ENCODE results near the gene HSD17B8. TPM values are rescaled to one million over a fixed set of nuclear protein-coding genes. Genes with fewer than 3 reads are reported as not detected.

Gene HSD17B8
- polyA plus RNA-seq, 1 donor (not counting 4 experiments of a cell fraction or from before 2014, with no cell fraction given), result 18.6 TPM

DNA sequence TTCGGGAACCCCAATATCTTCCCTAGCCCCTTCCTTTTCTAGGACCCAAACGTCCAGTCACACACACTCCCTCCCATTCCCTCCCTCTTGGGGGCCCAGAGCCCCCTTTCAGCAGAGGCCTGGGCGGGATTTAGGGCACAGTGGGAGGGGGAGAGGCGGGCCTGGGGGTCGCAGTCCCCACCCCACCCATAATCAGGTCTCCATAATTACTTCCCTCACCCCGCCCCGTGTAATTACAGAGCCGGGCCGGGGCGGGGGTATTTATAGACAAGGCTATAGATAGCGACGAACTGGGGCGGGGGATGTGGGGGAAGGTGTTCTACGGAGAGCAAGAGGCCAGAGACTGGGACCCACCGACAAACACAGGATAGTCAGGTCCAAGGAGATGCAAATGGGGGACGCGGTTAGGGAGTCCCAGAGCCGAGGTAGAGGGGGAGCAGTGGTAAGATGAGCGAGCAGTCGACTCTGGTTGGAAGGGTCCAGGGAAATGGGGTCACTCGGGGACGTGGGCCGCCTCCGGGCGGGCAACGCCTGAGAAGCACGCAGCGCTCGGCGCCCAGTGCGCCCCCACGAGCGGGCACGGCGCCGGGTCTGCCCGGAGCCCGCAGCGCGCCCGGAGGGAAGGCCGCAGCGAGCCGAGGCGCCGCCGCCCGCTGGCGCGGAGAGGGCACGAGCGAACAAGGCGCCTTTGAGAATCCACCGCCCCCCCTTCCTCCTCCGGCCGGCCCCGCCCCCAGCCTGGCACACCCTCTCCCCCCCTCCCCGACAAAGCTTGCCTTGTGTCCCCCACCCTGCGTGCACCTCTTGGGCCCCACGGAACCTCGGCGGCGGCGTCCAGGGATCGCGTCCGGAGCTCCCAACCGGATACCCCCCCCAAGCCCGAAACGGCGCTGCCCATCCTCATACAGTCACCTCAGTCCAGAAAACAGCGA lies 11.5 kb upstream of the HSD17B8 start:
- H3K4me2 ChIP-seq (ENCODE audit: control insufficient read depth, extremely low read depth, insufficient read depth, low read depth, low read length), result peak overlapping the region; percentile 35
- H3K36me3 ChIP-seq (ENCODE audit: control insufficient read depth in 2 of 2, extremely low read depth in 1 of 2, insufficient read depth in 2 of 2, low read length in 2 of 2), result peaks cover 10 to 13% of the 10 kb centered on the region in 2 experiments
- TF ChIP-seq, protein P1, sequence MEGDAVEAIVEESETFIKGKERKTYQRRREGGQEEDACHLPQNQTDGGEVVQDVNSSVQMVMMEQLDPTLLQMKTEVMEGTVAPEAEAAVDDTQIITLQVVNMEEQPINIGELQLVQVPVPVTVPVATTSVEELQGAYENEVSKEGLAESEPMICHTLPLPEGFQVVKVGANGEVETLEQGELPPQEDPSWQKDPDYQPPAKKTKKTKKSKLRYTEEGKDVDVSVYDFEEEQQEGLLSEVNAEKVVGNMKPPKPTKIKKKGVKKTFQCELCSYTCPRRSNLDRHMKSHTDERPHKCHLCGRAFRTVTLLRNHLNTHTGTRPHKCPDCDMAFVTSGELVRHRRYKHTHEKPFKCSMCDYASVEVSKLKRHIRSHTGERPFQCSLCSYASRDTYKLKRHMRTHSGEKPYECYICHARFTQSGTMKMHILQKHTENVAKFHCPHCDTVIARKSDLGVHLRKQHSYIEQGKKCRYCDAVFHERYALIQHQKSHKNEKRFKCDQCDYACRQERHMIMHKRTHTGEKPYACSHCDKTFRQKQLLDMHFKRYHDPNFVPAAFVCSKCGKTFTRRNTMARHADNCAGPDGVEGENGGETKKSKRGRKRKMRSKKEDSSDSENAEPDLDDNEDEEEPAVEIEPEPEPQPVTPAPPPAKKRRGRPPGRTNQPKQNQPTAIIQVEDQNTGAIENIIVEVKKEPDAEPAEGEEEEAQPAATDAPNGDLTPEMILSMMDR (optimal IDR thresholded peaks at IDR 0.05 in 1 of 3, IDR thresholded peaks at IDR 0.05 in 1 of 3, conservative IDR thresholded peaks at IDR 0.05 in 1 of 3; ENCODE audit: extremely low read depth in 1 of 3, insufficient read depth in 2 of 3, low read length in 3 of 3), result no peak
- peak; percentile 92 for TF ChIP-seq EZH2 (IDR thresholded peaks at IDR 0.05; ENCODE audit: low read length)
- H3K4me3 ChIP-seq (ENCODE audit: control insufficient read depth in 2 of 3, extremely low read depth in 1 of 3, insufficient read depth in 2 of 3, low read depth in 1 of 3, low read length in 3 of 3), result peak overlapping the region in 1 of 3 experiments; percentile 19
- dilution Hi-C loops (cut with MboI; ENCODE audit: extremely low pct_ligation_motif_present, low sequenced_read_pairs), result no loop called here
- H2AFZ ChIP-seq (ENCODE audit: control insufficient read depth, low read length), result no peak overlapping the region
- no peak overlapping the region for H3K9ac ChIP-seq (ENCODE audit: control insufficient read depth, extremely low read depth, insufficient read depth, low read length)
- no peak overlapping the region for H3K27ac ChIP-seq (ENCODE audit: control insufficient read depth, insufficient read depth, low read length)
- FAIRE-seq (no peak), DNase-seq (ENCODE audit: low read depth, low spot score) (no peak)
- H3K27me3 ChIP-seq (ENCODE audit: control insufficient read depth, extremely low read depth, insufficient read depth, low read length), result peaks cover 31% of the 10 kb centered on the region
- H3K9me1 ChIP-seq (ENCODE audit: control insufficient read depth, extremely low read depth, insufficient read depth, low read length), result peaks cover 2% of the 10 kb centered on the region
- H3K4me1 ChIP-seq (ENCODE audit: control insufficient read depth, extremely low read depth, insufficient read depth, low read length), result peaks cover 3% of the 10 kb centered on the region
- H3K9me3 ChIP-seq (ENCODE audit: control insufficient read depth, low read depth, low read length), result no peaks in the 10 kb centered on the region
- H3K79me2 ChIP-seq (ENCODE audit: control insufficient read depth, insufficient read depth, low read length), result no peaks in the 10 kb centered on the region
- peaks cover 3% of the 10 kb centered on the region for H4K20me1 ChIP-seq (ENCODE audit: control insufficient read depth, extremely low read depth, insufficient read depth, low read length)

DNA sequence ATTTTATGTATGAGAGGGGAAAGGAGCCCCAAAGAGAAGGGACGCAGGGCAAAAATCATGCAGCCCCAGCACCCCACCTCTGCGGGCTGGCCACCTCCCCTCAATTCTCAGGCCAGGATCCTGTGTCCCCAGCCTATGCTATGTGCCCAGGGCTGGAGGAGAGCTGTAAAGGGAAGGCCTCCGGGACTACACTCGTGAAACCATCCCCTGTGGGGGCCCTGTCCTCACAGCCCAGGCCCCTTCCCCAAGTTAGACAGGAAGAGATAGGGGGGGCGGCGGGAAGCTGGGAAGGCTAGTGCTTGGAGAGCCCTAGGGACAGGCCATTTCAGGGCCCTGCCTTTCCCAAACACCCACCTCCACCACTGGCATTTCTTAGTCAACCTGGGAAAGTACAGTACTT lies 10.8 kb upstream of the HSD17B8 start:
- no peak overlapping the region for H3K4me2 ChIP-seq (ENCODE audit: control insufficient read depth, extremely low read depth, insufficient read depth, low read depth, low read length)
- H3K9me1 ChIP-seq (ENCODE audit: control insufficient read depth, extremely low read depth, insufficient read depth, low read length), result peaks cover 2% of the 10 kb centered on the region
- H3K4me1 ChIP-seq (ENCODE audit: control insufficient read depth, extremely low read depth, insufficient read depth, low read length), result peaks cover 3% of the 10 kb centered on the region
- no peak overlapping the region for H3K27ac ChIP-seq (ENCODE audit: control insufficient read depth, insufficient read depth, low read length)
- H3K79me2 ChIP-seq (ENCODE audit: control insufficient read depth, insufficient read depth, low read length), result no peaks in the 10 kb centered on the region
- no peak overlapping the region for H3K4me3 ChIP-seq (ENCODE audit: control insufficient read depth in 2 of 3, extremely low read depth in 1 of 3, insufficient read depth in 2 of 3, low read depth in 1 of 3, low read length in 3 of 3)
- H3K9me3 ChIP-seq (ENCODE audit: control insufficient read depth, low read depth, low read length), result no peaks in the 10 kb centered on the region
- no peak overlapping the region for H2AFZ ChIP-seq (ENCODE audit: control insufficient read depth, low read length)
- peaks cover 10 to 13% of the 10 kb centered on the region in 2 experiments for H3K36me3 ChIP-seq (ENCODE audit: control insufficient read depth in 2 of 2, extremely low read depth in 1 of 2, insufficient read depth in 2 of 2, low read length in 2 of 2)
- dilution Hi-C loops (cut with MboI; ENCODE audit: extremely low pct_ligation_motif_present, low sequenced_read_pairs), result no loop called here
- FAIRE-seq, result no peak
- no peak overlapping the region for H3K9ac ChIP-seq (ENCODE audit: control insufficient read depth, extremely low read depth, insufficient read depth, low read length)
- H3K27me3 ChIP-seq (ENCODE audit: control insufficient read depth, extremely low read depth, insufficient read depth, low read length), result peaks cover 31% of the 10 kb centered on the region
- TF ChIP-seq EZH2 (IDR thresholded peaks at IDR 0.05; ENCODE audit: low read length), result no peak
- TF ChIP-seq, protein P1 (optimal IDR thresholded peaks at IDR 0.05 in 1 of 3, IDR thresholded peaks at IDR 0.05 in 1 of 3, conservative IDR thresholded peaks at IDR 0.05 in 1 of 3; ENCODE audit: extremely low read depth in 1 of 3, insufficient read depth in 2 of 3, low read length in 3 of 3), result no peak
- DNase-seq (ENCODE audit: low read depth, low spot score), result no peak
- peaks cover 3% of the 10 kb centered on the region for H4K20me1 ChIP-seq (ENCODE audit: control insufficient read depth, extremely low read depth, insufficient read depth, low read length)

Data from keratinocyte (primary cell).